ENCODE measurements around the gene DNM1.

DNM1 gene

DNA sequence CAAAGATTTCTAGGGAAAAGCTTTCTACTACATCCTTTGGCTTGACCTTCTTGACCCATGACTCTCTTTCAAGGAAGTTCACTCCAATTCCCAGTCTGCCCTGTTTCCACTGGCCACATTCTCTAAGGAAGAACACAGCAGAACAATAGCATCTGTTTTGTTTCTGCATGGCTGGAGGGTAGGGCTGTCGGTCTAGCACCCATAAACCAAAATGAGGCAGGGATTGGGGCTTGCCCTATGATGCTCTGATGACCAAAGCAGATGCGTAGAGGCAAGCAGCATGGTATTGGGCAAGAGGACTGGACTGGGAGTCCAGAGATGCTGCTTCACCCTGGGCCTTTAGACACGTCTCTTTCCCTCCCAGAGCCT, 48.5 kb downstream of the DNM1 start:
- no peak for DNase-seq (ENCODE audit: low read depth in 2 of 2)

DNA sequence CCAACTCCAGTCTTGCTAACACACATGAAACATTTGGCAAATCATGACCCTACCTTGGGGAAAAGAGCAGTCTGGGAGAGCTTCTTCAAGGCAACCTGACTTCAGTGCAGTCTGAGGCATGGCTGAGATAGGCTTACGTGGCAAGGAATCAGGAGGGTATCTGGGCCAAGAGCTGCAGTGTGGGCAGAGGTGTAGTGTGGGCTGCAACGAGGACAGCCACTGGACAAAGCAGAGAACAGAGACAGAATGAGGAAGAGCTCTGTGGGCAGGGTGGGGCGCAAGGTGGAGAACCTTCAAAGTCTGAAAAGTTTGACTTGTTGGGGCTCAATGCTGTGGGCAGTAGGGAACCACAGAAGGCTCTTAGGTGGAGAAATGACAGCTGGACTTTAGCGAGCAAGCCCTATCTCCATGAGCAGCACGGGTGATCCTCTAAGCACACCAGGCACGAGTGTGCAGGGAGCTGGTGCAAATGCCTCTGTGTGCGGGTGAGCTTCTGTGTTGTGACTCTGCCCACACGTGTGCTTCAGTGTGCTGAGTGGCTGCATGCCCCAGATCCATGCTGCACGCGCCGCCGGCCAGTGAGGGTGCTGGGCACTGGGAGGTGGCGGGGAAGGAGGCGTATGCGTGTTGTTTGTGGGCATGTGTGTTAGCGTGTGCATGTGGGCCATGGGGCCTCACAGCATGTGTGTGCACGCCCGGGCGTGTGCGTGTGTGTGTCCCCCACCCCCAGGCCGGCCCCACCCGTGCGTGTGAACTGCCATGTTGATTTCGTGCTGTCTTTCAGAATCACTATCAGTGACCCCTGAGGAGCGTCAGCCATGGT, 49.3 kb downstream of the DNM1 start:
- DNase-seq (ENCODE audit: low read depth in 2 of 2) = no peak

DNA sequence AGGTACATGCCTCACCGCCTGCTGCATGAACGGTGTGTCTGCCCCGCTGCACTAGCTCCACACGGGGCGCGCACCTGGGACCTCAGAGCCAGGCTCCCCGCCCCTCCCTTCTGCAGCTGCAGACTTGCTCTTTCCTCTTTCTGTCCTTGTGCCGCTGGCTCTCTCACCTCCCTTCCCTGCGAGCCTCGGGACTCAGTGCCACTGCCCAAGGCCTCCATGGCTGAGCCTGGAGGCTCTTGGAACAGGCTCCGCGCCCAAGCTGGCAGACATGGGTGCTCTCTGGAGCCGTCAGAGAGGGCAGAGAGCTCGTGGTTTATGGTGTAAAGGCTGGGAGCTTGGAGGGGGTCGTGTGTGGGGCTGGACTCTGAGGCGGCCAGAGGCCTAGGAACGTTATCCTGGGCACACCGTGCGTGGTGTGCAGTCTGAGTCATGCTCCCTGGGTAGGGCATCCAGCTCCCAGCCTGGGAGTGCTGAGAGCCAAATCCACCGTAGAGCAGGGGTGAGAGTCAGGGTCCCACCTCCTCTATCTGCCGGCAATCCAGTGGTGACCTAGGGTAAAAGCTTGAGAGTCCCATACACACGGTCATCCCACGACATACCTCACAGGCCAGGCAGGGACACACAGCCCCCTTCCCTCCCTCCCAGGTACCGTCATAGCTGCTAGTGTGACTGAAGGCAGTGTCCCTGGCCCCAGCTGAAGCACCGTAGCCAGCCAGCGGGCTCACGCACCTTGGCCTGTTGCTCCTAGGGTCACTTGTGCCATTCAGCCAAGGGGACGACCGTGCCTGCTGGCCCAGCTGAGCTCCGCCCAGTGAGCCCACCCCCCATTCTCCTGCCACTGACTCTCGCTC, 50.2 kb downstream of the DNM1 start:
- no peak for DNase-seq (ENCODE audit: low read depth in 2 of 2)

DNA sequence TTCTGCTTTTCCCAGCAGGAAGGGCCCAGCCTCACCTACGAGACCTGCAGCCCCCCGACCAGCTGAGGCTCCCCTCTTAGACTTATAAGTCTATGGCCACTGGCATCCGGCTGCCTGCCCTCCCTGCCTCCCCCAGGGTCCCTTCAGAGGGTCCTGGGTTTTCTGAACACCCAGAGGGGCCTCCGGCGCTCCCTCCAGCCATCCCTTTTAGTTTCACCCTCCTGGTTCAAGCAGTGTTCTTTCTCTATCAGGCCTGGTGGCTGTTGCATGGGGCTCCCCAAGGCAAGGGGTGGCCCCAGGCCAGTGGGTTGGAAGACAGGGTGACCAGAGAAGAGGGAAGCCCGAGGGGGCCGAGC, 50.8 kb downstream of the DNM1 start:
- no peak for DNase-seq (ENCODE audit: low read depth in 2 of 2)

DNA sequence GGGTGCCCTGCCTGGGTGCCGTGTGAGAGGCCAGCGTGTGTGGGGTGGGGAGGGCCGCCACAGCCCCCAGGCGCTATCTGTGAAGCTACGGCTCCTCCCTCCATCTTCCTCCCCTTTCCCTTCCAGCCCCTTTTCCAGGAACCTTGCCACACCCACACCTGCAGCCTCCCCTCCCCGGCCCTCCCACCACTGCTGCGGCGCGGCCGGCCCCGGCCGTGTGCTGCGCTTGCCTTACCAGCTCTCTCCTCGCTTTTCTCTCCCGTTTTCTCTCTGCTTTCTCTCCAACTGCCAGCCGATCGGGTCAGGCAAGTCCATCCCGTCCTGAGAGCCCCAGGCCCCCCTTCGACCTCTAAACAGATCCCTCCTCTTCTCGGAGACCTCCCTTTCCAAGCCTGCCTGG, 51.2 kb downstream of the DNM1 start:
- no peak for DNase-seq (ENCODE audit: low read depth in 2 of 2)

DNA sequence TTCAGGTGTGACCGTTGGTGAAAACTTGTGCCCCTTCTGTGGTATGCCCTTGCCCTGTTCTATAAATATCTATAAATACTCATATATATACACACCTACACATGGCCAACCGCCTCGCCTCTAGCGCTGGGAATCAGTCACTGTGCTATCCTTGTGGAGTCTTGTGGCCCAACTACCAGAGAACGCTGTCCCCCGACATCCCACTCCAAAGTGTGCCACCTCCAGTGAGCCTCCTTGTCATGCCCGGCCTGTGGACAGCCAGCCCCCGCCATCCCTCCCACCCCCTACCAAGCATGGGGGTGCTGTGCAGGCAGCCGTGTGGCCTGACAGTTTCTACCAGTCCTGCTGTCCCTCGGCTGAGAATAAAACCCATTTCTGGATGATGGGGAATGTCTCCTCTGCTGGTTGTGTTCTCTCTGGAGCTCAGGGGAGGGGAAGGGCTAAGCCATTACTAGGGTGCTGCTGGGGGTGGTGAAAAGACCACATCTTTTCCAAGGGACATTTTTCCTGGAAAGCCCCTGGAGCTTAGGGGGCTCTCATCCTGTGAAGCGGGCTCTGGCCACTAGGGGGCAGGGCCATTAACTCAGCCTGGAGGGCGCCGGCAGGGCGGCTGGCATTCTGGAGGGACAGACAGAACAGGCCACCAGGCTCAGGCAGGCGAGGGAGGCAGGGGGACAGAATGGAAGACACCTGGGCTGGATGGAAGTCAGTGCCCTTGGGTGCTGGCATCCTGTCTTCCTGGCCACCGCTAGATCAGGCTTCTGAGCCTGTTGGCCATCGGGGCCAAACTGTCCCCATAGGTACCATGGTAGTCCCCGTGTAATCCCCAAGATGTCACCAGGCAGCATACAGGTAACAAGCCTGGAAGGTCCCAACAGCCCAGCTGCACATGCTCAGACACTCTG, 51.9 kb downstream of the DNM1 start:
- peak; percentile 36 to 38 for DNase-seq (ENCODE audit: low read depth in 2 of 2)

DNA sequence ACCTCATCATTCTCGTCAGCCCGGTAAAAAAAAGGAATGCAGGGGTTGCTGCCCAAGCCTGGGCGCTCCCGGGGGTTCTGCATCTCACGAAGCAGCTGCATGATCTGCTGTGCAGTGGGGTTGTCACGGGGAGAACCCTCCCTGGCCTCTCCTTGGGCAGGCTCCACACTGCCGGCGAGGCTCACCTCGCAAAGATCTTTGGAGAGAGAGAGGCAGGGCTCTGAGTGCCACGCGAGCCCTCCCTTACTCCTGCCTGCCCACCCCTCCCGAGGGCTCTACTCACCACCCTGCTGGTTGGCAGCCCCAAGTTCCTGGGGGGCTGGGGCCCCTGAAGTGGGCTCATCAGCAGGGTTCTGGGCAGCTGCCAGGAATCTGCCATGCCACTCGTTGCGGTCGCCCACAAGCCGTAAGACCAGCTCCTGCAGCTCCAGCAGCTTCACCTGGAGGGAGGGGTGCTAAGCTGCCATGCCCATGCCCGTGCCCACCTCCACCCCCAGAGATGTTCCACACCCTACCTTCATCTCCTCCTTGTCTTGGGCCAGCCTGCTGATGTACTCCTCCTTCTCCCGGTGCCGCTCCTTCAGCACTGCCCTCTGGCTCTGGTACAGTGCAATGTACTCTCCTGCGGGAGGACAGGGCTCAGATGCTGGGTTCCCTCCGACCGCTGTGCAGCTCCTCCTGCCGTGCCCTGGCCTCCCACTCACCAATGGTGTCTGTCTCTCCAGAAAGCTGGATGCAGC, 54.1 kb downstream of the DNM1 start:
- DNase-seq (ENCODE audit: low read depth in 2 of 2) = no peak

DNA sequence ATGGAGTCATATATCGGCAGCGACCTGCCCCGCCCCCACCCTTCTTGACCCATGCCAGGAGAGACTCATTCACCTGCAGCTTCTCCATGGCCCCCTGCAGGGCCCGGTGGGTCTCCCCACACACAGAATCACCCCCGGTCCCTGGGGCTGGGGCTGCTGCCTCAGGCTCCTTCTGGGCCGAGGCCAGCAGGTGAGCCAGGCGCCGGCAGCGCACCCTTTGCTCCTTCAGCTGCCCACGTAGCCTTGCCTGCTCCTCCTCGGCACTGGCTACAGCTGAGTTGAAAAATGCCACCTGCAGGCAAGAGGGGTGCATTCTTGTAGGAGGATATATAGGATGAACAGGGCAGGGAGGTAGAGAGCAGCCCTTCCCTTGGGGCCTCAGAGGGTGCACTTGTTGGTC, 54.7 kb downstream of the DNM1 start:
- DNase-seq (ENCODE audit: low read depth in 2 of 2) = no peak

DNA sequence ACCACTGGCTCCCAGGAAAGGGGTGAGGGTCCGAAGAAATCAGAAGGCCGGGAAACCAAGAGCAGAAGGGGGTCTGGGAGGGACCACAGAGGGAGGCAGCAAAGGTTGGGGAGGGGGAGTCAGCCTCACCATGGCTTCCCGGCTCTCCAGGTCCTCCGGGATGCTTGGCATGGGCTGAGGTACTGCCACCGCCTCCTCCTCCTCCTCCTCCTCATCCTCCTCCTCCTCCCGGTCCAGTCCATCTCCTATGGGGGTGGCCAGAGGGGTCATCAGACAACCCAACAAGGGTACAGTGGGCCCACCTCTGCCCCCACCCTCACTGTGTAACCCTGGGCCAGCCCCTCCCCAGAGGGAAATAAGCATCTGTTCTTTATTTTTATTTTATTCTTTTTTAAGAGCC, 55.1 kb downstream of the DNM1 start:
- no peak for DNase-seq (ENCODE audit: low read depth in 2 of 2)

DNA sequence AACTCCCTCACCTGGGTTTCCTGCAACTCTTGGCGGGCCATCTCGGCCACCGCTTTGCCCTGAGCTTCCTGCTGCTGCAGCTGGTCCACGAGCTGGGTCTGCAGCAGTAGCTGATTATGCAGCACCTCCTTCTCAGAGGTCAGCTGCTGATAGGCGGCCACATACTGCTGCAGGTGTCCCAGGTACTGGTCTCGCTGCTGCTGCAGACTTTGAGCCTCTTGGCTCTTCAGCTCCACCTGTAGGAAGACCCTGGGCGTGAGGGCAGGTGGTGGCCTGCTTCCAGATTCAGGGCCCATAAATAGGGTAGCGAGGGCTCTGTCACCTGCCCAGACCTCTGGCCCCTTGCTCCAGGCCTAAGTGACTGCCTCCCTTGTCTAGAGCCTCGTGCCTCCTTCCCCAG, 56.0 kb downstream of the DNM1 start:
- no peak for DNase-seq (ENCODE audit: low read depth in 2 of 2)

DNA sequence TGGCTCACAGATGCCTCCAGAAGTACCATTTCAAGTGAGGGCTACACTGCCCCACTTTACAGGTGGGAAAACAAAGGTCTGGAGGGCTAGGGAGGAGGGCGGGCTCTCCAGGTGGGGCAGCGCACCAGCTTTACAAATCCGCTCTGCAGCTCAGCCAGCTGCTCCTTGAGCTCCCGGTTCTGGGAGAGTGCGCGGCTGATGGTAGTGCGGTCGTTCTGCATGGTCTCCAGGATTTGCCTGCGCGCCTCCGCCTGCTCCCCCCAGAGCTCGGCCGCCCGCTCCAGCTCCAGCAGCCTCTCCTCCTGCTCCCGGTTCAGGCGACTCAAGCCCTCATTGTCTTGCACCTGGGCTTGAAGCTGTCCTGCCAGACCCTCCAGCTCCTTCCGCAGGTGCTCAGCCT, 57.2 kb downstream of the DNM1 start:
- DNase-seq (ENCODE audit: low read depth in 2 of 2) = no peak

DNA sequence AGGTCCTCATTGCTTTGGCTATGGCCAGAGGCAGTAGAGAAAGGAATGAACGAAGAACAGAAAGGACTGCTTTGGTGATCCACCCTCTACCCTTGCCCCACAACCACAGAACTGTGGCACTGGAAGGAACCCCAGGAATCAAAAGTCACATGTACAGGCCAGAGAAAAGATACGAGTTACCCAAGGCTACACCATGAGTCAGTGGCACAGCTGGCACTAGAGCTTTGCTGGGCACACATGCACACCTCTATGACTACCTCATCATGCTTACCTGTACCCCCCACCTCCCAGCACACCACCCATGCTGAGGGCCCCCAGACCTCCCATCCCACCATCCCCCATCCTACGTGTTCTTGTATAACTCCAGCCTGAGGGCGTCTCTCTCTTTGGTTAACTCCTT, 59.5 kb downstream of the DNM1 start:
- DNase-seq (ENCODE audit: low read depth in 2 of 2) = no peak

DNA sequence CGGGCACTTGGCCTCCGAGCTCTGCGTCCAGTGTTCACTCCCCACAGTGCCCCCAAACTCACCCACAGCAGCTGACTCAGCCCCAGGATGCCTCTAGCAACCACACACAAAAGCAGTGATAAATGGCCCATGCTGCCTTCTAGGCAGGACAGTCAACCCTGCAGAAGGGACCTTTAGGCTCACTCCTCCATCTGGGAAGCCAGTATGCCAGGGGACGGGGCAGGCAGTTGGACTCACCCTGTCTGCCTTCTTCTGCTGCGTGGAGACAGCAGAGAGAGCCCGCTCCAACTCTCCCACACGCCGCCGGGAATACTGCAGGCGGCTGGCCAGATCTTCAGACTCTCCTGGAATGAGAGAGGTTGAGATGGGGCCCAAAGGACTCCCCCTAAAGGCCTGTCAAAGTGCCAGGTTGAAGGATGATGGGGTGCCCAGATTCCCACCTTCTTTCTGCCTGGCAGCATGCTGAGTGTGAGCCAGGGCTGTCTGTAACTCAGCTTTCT, 62.2 kb downstream of the DNM1 start:
- DNase-seq (ENCODE audit: low read depth in 2 of 2) = no peak

DNA sequence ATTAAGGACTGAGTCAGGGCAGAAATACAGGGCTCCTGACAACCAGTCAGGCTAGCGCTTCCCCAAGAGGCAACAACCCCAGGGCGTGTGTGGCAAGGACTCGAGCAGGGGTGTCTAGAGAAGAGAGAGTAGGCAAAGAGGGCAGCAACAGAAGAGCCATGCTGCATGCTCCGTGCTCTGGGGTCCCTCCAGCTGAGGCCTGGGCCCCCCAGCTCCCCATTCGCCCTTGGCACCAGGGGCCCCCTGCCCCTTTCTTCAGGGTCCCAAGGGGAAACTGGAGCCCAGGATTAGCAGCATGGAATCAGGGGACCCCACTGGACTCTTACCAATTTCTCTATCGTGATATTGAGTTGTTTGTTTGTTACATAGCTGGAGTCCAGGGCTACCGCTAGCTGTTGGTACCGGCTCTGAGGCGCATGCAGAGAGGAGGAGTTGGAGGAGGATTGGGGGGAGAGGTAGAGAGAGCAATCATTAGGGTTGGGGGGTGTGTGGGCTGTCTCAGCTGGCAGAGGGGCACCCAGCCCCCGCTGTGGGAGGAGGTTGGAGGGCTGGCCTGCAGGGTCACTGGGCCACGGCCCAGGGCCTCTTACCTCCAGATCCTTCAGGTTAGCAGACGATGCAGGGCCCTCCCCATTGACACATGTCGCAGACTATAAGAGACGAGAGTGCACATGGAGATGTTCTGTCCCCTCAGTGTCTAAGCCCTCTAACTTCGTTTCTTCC, 63.9 kb downstream of the DNM1 start:
- no peak for DNase-seq (ENCODE audit: low read depth in 2 of 2)

DNA sequence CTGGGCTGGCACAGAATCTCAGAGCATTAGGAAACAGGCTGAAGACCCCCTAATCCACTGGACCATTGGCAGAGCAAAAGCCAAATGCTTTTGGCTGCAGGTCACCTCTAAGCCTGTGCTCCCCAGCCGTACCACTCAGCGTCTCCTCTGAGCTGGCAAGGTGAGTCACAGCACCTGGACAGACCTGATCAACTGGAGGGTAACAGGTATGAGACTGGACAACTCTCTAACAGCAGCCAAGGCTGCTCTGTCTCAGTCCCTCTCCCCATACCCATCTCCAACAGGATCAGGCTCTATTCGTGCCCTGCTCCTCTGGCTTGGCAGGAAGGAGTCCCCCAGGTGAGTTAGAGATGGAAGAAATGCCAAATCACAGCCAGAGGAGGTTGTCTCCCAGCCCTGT, 67.9 kb downstream of the DNM1 start:
- no peak for DNase-seq (ENCODE audit: low read depth in 2 of 2)

DNA sequence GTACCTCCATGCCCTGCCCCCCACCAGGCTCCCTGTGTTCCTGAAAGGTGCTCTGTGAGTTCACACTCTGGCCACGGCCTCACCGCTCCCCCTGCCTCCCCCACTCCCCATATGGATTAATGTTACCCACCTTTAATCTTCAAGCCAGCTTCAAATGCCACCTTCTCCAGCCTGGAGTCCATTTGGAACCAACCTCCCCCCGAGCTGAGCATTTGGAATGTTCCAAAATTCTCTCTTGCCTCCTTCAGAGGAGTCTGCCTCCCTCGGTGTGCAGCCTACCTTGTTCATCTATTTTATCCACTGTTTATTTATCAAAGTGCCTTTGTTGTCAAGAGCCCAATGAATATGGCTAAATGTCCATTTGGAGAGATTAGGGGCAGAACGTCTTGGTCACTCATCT, 68.3 kb downstream of the DNM1 start:
- no peak for DNase-seq (ENCODE audit: low read depth in 2 of 2)

DNA sequence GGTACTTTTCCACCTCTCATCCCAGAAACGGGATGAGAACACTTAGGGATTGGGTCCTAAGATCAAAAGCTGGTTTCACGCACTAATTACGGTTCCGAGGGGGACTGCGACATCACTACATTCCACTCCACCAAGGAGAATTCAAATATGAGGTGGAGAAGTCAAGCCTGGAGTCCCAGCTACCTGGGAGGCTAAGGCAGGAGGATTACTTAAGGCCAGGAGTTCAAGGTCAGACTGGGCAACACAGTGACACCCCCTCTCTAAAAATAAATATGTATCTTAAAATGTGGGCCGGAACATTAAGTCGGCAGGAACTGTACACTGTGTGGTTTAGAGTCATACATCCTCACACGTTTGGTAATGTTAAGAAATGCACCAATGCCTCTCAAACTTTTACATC, 71.1 kb downstream of the DNM1 start:
- DNase-seq (ENCODE audit: low read depth in 2 of 2) = no peak

DNA sequence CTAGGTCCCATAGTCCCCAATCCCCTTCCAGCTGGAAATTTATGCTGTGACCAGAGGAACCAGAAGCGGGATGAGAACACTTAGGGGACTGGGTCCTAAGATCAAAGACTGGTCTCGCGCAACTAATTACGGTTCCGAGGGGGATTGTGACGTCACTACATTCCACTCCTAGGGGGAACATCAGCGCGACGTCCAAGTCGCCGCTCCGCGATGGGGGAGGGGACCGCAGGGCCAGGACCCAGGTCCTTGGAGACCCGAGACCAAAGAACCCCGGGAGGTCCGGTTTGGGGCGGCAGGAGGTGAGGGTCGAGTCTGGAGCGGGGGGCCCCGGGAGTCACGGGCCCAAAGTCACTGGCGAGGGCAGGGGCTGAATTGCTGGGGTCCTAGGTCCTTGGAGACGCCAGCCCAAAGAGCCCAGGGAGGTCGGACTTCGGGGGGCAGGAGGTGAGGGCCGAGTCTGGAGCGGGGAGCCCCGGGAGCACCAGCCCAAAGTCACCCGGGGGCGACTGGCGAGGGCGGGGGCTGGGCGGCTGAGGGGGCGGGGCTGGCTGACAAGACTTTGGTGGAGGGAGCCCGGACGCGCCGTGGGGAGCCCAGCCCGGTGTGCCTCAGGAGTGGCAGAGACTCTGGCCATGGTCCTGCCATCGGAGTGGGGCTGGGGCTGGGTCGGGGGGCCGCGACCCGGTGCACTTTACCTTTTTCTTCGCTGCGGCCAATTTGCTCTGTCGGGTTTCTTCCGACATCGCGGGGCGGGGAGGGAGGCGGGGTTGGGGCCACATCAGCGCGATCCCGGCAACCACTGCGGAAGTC, 72.2 kb downstream of the DNM1 start, which contains the start of gene GOLGA2:
Gene GOLGA2 (minus strand): TSS at position 810 of the 810 bp plus-strand sequence. CDS start 31 bp downstream, at position 779.
- peak in 1 of 2 donors; percentile 64 for DNase-seq (ENCODE audit: low read depth in 2 of 2)

DNA sequence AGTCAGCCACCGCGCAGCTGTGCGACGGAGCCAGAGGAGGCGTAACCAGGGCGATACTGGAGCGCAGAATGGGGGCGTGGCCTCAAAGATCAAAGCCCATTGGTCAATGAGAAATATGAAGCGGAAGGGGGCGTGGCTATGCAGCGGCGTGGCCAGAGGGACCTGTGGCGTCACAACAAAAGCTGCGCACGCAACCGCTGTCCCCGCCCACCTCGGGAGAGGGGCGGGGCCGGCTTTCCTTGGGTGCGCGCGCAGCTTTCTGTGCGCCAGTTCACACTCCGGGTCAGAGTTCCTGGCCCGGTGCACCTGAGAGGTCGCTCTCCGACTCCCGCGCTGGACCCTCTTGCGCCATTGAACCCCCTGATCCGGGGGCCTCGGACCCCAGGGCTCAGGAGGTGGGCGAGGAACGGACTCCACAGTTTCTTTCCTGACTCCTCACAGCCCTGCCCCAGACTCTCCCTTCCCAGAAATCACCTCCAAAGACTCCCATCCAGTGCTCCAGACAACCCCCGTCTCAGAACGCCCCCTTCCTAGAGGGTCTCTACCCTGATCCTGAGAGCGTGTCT, 72.9 kb downstream of the DNM1 start, which contains the start of gene SWI5:
Gene SWI5 (plus strand): TSS at position 269 of the 566 bp plus-strand sequence.
- peak; percentile 100 for DNase-seq (ENCODE audit: low read depth in 2 of 2)

All from stimulated activated CD8-positive, alpha-beta memory T cell treated with anti-CD3 and anti-CD28 coated beads, Interleukin-2, amount 100 ng/mL, for 48 hours (primary cell).